NCI-H1092 (cell line): Measurements from ENCODE around the gene ADCY9.

Experiments
- DNase-seq: peaks from one replicate; lab custom pipeline; 2025; lab: John Stamatoyannopoulos, UW

The ADCY9 gene

GRCh38 chr16:3912897-3913296, 203.3 kb downstream of the ADCY9 start:
- no peak for DNase-seq
